SKM-1 (cell line): ENCODE measurements around the gene DR1.
"Not testable (repeated sequence)": the region's sequence is repeated elsewhere in the genome, so short reads cannot be mapped to it uniquely, and the experiment has no call there.

Experiments
- DNase-seq: peaks from one replicate; lab custom pipeline; 2025; ENCODE audit not compliant: unreplicated experiment; lab: John Stamatoyannopoulos, UW

DR1 gene

GRCh38 chr1:93374334-93375106 lies 28.8 kb downstream of the DR1 start:
- no peak for DNase-seq

- DNase-seq, result no peak
Observed at GRCh38 chr1:93384656-93385055, 38.9 kb downstream of the DR1 start.

DNA sequence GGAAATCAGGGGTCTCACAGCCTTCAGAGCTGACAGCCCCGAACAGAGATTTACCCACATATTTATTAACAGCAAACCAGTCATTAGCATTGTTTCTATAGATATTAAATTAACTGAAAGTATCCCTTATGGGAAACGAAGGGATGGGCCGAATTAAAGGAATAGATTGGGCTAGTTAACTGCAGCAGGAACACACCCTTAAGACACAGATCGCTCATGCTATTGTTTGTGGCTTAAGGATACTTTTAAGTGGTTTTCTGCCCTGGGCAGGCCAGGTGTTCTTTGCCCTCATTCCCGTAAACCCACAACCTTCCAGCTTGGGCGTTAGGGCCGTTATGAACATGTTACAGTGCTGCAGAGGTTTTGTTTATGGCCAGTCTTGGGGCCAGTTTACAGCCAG lies 40.6 kb downstream of the DR1 start:
- DNase-seq, result not testable (repeated sequence)

DNA sequence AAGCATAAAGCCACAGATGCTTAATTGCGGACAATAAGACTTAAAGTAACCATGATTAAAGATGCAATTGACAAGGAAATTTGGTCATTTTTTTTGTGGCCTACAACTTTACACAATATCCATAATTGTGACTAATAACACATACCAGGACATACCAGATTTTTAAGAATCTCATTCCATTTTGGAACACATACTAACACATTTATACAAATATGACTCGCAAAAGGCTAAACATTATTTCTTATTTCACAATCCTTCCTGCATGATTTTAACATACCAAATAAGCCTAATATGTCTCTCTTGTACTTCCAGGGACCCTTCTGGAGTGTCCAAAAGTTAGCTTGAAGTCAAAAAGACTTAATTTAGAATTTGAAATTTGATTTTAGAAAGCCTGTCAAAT lies 48.8 kb downstream of the DR1 start:
- no peak for DNase-seq

DNA sequence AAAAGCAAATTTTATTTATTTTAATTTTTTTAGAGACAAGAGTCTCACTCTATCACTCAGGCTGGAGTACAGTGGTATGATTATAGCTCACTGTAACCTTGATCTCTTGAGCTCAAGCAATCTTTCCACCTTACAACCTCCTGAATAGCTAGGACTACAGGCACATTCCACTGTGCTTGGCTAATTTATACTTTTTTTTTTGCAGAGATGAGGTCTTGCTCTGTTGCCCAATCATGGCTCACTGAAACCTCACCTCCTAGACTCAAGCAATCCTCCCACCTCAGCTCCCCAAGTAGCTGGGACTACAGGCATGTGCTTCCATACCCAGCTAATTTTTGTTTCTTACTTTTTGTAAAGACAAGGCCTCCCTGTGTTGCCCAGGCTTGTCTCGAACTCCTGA lies 49.5 kb downstream of the DR1 start:
- no peak for DNase-seq

- DNase-seq, result no peak
Observed at GRCh38 chr1:93399781-93400180, 54.1 kb downstream of the DR1 start.

DNA sequence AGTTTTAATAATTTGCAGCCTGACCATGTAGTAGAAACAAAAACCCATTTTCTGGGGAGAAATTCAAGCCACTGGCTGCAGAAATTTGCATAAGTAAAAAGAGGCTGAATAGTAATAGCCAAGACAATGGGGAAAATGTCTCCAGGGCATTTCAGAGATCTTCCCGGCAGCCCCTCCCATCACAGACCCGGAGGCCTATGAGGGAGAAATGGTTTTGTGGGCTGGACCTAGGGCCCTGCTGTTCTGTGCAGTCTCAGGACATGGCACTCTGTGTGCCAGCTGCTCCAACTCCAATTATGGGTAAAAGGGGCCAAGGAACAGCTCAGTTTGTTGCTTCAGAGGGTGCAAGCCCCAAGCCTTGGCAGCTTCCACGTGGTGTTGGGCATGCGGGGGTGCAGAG lies 62.5 kb downstream of the DR1 start:
- no peak for DNase-seq

- DNase-seq, result no peak
Observed at GRCh38 chr1:93411000-93411399, 65.3 kb downstream of the DR1 start.

- DNase-seq, result no peak
Observed at GRCh38 chr1:93414749-93415148, 69.0 kb downstream of the DR1 start.

GRCh38 chr1:93415296-93415695 lies 69.6 kb downstream of the DR1 start:
- no peak for DNase-seq

- DNase-seq, result no peak
Observed at GRCh38 chr1:93416183-93416582, 70.5 kb downstream of the DR1 start.
